Pancreas (tissue), 10 donors: ENCODE results near the gene CDCA7L. TPM values are rescaled to one million over a fixed set of nuclear protein-coding genes. Genes with fewer than 3 reads are reported as not detected.

Experiments used
- ATAC-seq, 4 donors: fragments of 200-7000 bp; cut with Tn5 transposase; one replicate each; pipeline versions ENCODE4 v1.8.0 to v1.9.1; 2020; ENCODE audit warnings: mild to moderate bottlenecking in 4 of 4, moderate library complexity in 4 of 4
- DNase-seq, 6 donors: peaks; one replicate each; pipeline ENCODE4 v3.0.0-alpha.2; 2020
- FAIRE-seq: peaks from 2 replicates; lab custom pipeline; 2012; peaks lifted over from hg19 to GRCh38; lab: Jason Lieb, UNC
- H3K27ac ChIP-seq, 4 donors: fragments of 200-600 bp; sonication (generic); 1 replicate in 3 of 4; 2 replicates in 1 of 4; pipeline versions ENCODE4 v1.5.0 to v1.8.0; 2020
- H3K27me3 ChIP-seq, 4 donors: fragments of 200-600 bp; one replicate each; pipeline ENCODE4 v1.8.0; 2021
- H3K36me3 ChIP-seq, 3 donors: fragments of 200-600 bp; sonication (generic) in 1 of 3; one replicate each; pipeline versions ENCODE4 v1.5.0 to v1.8.0; 2020 to 2021
- H3K4me1 ChIP-seq, 3 donors: fragments of 200-600 bp; one replicate each; pipeline ENCODE4 v1.8.0; 2021
- H3K4me3 ChIP-seq, 4 donors: fragments of 200-600 bp; sonication (generic) in 2 of 4; one replicate each; pipeline versions ENCODE4 v1.5.0 to v1.8.0; 2020 to 2021
- H3K9me3 ChIP-seq, 4 donors: fragments of 200-600 bp; one replicate each; pipeline ENCODE4 v1.8.0; 2021
- CTCF ChIP-seq, 4 donors: fragments of 200-600 bp; sonication (generic) in 3 of 4; IDR thresholded peaks; one replicate each; pipeline versions ENCODE4 v1.5.0 to v1.8.0; 2021; ENCODE audit warnings: antibody characterized with exemption in 4 of 4
- WGBS, 2 donors: extraction: QIAGEN DNeasy Blood & Tissue Kit; methylation state at CpG; one replicate each; pipeline ENCODE4 v1.1.7; 2013; 5-methylcytosine and 5-hydroxymethylcytosine counted together
- intact Hi-C, 3 donors: fragments of 100-400 bp; cut with DNase I; formaldehyde crosslinking; loops; one replicate each; pipeline versions ENCODE4 v1.11.1 to v1.14.2; 2022
- polyA plus RNA-seq, 2 donors: library from polyadenylated mRNA; stranded (reverse); fragments of 200-250 nt; gene quantifications; one replicate each; pipeline ENCODE4 v1.2.3, GENCODE V29; 2013
- total RNA-seq, 6 donors: library from RNA; stranded (reverse); fragmentation: NEBNext Ultra II Directional in 4 of 6; extraction: Animal tissue kit (Norgen Biotek cat#: 25700) in 4 of 6; gene quantifications; one replicate each; pipeline versions ENCODE4 v1.2.1 to v1.2.4, GENCODE V29; 2021 to 2023
- donor health status: healthy with polysubstance abuse.
- donor health status: DM: no; HTN: no; CAD: no; lungs with moderate emphysema.
- donor health status: DM: no; HTN: no; CAD: no.
- donor health status: control.
- donor health status: control.
- donor health status: Bipolar disorder and iron deficiency.
- donor health status: DM: yes; HTN: yes; CAD: no.
- donor health status: DM: no; HTN: no; CAD: no.
- donor health status: DM: no; HTN: no; CAD: no.
- donor health status: DM: yes; HTN: yes; CAD: no.

The CDCA7L gene
- total and polyA plus RNA-seq, 8 donors: 6.7 to 27.2 (median 19.9) TPM

GRCh38 chr7:21918216-21918615 is 27.5 kb downstream of the CDCA7L start:
- WGBS, 2 donors: 86 to 89% methylated on average over 2 of the region's 2 CpGs
- FAIRE-seq (no peak), ATAC-seq (no peak), DNase-seq (no peak)
- no peaks in the 10 kb centered on the region for H3K27me3 ChIP-seq
- no peak overlapping the region for H3K4me3 ChIP-seq
- H3K27ac ChIP-seq: no peak overlapping the region
- peaks cover 0 to 4% (median 0%) of the 10 kb centered on the region in 3 donors for H3K36me3 ChIP-seq
- H3K4me1 ChIP-seq: no peaks in the 10 kb centered on the region
- no peaks in the 10 kb centered on the region for H3K9me3 ChIP-seq
- TF ChIP-seq CTCF (IDR thresholded peaks at IDR 0.05): no peak
- intact Hi-C loops: no loop called here

DNA sequence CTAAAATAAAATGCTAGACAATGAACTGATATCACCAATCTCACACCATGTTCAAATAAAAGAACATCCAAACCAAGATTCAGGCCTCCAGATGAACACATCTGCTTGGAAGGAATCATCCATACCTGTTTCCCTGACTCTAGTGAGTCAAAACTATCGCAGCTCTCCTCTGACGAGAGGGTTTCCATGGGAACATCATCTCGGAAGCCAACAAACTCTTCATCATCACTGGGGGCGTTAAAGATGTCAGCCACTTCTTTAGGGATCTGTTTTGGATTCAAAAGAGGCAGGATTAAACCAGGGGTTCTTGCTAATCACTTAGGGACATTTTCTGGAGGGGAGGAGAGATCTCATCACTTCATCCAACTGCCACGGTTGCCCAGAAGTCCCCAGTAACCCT is 29.1 kb downstream of the CDCA7L start:
- no peak overlapping the region for H3K27ac ChIP-seq
- no peak for DNase-seq
- 89 to 91% methylated on average over 5 of the region's 5 CpGs for WGBS, 2 donors
- no peaks in the 10 kb centered on the region for H3K27me3 ChIP-seq
- ATAC-seq: no peak
- no peak for FAIRE-seq
- no peak overlapping the region for H3K4me3 ChIP-seq
- intact Hi-C loops: no loop called here
- peaks cover 0 to 4% (median 0%) of the 10 kb centered on the region in 3 donors for H3K36me3 ChIP-seq
- H3K4me1 ChIP-seq: no peaks in the 10 kb centered on the region
- TF ChIP-seq CTCF (IDR thresholded peaks at IDR 0.05): no peak
- no peaks in the 10 kb centered on the region for H3K9me3 ChIP-seq

GRCh38 chr7:21916176-21916575 is 29.5 kb downstream of the CDCA7L start:
- no peak for FAIRE-seq
- Histone ChIP-seq H3K36me3 (peaks cover 0 to 4% (median 0%) of the 10 kb centered on the region in 3 donors), H3K4me1 (no peaks in the 10 kb centered on the region), H3K4me3 (no peak overlapping the region), H3K27me3 (no peaks in the 10 kb centered on the region), H3K9me3 (no peaks in the 10 kb centered on the region), H3K27ac (no peak overlapping the region)
- TF ChIP-seq CTCF (IDR thresholded peaks at IDR 0.05): no peak
- 95 to 97% methylated on average over 7 of the region's 7 CpGs for WGBS, 2 donors
- DNase-seq: no peak
- intact Hi-C loops: no loop called here
- no peak for ATAC-seq

- Histone ChIP-seq H3K36me3 (peaks cover 0 to 4% (median 0%) of the 10 kb centered on the region in 3 donors), H3K27me3 (no peaks in the 10 kb centered on the region), H3K9me3 (no peaks in the 10 kb centered on the region), H3K4me3 (no peak overlapping the region), H3K4me1 (no peaks in the 10 kb centered on the region), H3K27ac (no peak overlapping the region)
- 92 to 96% methylated on average over 3 of the region's 3 CpGs for WGBS, 2 donors
- no peak for DNase-seq
- intact Hi-C loops: no loop called here
- no peak for ATAC-seq
- FAIRE-seq: no peak
- no peak for TF ChIP-seq CTCF (IDR thresholded peaks at IDR 0.05)
These were observed 30.6 kb downstream of the CDCA7L start for GRCh38 chr7:21915140-21915539.

GRCh38 chr7:21914671-21915070 is 31.0 kb downstream of the CDCA7L start:
- Histone ChIP-seq H3K36me3 (peaks cover 0 to 4% (median 0%) of the 10 kb centered on the region in 3 donors), H3K9me3 (no peaks in the 10 kb centered on the region), H3K4me3 (no peak overlapping the region), H3K27me3 (no peaks in the 10 kb centered on the region), H3K4me1 (no peaks in the 10 kb centered on the region), H3K27ac (no peak overlapping the region)
- FAIRE-seq: no peak
- no peak for ATAC-seq
- intact Hi-C loops: no loop called here
- TF ChIP-seq CTCF (IDR thresholded peaks at IDR 0.05): no peak
- no peak for DNase-seq
- 95 to 96% methylated on average over 5 of the region's 5 CpGs for WGBS, 2 donors
